Activated T-cell treated with anti-CD3 and anti-CD28 coated beads, Interleukin-2, amount 50 U/mL, for 48 hours (primary cell): ENCODE data around the gene NBPF11.
A peak's percentile ranks its signal among the peaks of the same experiment; 100 is the strongest.
"Not testable (repeated sequence)": the region's sequence is repeated elsewhere in the genome, so short reads cannot be mapped to it uniquely, and the experiment has no call there.

Experiments
- DNase-seq, 2 experiments: peaks; one replicate each; pipeline ENCODE4 v3.0.0-alpha.2; 2020

Gene NBPF11

GRCh38 chr1:148149050-148149815 lies 2.8 kb downstream of the NBPF11 start:
- DNase-seq, result not testable (repeated sequence)

DNA sequence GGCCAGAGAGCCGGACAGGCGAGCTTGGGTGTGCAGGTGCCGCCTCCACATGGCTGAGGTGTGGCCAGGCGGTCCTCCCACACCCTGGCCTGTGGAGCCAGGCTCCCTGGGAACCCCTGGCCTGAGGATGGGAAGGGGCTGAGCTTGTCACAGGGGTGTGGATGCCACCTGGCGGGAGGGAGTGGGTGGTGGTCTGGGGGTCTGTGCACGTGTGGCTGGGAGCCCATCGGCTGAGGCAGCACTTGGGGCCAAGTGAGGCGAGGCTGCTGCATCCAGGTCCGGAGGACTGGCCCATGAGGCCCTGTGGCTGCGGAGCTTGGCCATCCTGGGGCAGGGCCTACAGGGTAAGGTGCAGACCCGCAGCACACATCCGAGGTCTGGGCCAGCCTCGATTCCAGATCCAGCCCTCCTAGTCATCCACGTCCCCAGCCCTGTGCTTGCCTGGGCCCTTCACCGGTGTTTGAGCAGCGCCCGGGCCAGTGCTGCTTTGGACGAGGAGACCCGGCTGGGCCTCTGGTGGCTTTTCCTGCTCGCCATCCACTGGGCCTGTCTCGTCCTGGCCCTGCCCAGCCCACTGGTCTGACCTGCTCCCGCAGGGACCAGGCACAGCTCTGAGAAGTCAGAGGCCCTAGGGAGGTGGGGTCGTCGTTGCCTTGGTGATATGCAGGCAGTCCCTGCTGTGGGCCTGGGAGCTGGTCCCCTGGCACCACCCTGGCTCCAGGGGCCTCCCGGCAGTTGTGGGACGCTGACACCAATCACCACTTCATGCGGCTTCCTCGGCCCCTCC lies 4.8 kb downstream of the NBPF11 start:
- not testable (repeated sequence) for DNase-seq

DNA sequence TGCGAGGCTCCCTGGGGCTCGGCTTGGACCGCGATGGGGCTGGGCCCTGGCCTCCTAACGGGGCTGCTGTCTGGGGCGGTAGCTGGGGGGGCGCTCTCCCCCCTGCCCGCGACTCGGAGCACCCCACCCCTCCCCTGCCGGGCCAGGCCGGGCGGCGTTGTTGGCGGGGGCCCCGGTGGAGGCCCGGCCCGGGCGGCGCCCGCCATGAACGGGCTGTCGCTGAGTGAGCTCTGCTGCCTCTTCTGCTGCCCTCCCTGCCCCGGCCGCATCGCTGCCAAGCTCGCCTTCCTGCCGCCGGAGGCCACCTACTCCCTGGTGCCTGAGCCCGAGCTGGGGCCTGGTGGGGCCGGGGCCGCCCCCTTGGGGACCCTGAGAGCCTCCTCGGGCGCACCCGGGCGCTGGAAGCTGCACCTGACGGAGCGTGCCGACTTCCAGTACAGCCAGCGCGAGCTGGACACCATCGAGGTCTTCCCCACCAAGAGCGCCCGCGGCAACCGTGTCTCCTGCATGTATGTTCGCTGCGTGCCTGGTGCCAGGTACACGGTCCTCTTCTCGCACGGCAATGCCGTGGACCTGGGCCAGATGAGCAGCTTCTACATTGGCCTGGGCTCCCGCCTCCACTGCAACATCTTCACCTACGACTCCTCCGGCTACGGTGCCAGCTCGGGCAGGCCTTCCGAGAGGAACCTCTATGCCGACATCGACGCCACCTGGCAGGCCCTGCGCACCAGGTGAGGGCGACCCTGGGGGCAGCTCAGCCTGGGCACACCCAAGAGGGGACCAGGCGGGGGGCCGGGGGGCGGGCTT lies 5.7 kb downstream of the NBPF11 start:
- not testable (repeated sequence) for DNase-seq

- not testable (repeated sequence) for DNase-seq
These were observed 8.9 kb downstream of the NBPF11 start for GRCh38 chr1:148143223-148143622.

- DNase-seq, result not testable (repeated sequence)
These were observed 10.1 kb downstream of the NBPF11 start for GRCh38 chr1:148141936-148142335.

DNA sequence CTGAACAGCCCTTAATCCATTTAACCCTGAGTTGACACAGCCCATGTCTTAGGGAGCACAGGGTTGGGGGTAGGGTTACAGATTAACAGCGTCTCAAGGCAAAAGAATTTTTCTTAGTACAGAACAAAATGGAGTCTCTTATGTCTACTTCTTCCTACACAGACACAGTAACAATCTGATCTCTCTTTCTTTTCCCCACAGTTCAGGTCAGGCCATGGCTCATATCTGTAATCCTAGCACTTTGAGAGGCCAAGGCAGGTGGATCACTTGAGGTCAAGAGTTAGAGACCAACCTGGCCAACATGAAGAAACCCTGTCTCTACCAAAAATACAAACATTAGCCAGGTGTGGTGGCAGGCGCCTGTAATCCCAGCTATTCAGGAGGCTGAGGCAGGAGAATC lies 13.5 kb downstream of the NBPF11 start:
- not testable (repeated sequence) for DNase-seq

- not testable (repeated sequence) for DNase-seq
These were observed 29.7 kb downstream of the NBPF11 start for GRCh38 chr1:148122341-148122740.

DNA sequence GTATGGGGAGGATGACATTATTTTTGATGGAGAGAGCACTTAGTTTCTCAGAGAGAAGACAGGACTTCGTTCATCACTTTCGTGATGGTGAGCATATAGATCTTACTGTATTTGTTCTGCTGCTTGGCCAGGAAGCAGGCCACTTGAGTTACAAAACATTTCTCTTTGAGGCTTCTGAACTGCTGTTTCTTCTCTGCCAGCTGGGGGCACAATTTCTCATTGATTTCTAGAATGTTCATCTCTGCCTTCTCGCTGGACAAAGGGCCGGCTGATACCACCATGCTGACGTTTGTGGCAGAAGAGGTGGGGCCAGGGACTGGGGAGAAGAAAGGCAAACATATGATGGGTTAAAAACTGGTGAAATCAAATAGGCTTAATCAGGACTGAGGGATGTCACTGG lies 31.7 kb downstream of the NBPF11 start:
- DNase-seq, result not testable (repeated sequence)

DNA sequence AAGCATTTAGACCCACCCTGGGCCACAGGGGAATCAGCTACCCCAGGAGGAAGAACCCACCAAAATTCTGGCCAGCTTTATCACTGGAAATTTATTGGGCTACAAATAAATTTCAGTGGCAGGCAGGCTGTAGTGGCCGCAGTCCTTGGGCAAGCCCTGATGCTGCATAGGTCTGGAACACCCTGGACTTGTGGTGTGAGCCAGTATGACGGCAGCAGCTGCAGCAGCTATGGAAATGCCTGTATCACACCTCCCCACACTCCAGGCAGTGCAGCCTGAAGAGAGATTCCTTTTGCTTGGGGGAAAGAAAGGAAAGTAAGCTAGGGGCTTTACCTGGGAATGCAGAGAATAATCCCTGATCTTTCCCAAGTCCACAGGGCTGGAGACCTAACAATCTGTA lies 56.3 kb downstream of the NBPF11 start:
- DNase-seq, result not testable (repeated sequence)

- not testable (repeated sequence) for DNase-seq
These were observed 65.9 kb downstream of the NBPF11 start for GRCh38 chr1:148086196-148086595.

- not testable (repeated sequence) for DNase-seq
These were observed 70.9 kb downstream of the NBPF11 start for GRCh38 chr1:148081205-148081604.

DNA sequence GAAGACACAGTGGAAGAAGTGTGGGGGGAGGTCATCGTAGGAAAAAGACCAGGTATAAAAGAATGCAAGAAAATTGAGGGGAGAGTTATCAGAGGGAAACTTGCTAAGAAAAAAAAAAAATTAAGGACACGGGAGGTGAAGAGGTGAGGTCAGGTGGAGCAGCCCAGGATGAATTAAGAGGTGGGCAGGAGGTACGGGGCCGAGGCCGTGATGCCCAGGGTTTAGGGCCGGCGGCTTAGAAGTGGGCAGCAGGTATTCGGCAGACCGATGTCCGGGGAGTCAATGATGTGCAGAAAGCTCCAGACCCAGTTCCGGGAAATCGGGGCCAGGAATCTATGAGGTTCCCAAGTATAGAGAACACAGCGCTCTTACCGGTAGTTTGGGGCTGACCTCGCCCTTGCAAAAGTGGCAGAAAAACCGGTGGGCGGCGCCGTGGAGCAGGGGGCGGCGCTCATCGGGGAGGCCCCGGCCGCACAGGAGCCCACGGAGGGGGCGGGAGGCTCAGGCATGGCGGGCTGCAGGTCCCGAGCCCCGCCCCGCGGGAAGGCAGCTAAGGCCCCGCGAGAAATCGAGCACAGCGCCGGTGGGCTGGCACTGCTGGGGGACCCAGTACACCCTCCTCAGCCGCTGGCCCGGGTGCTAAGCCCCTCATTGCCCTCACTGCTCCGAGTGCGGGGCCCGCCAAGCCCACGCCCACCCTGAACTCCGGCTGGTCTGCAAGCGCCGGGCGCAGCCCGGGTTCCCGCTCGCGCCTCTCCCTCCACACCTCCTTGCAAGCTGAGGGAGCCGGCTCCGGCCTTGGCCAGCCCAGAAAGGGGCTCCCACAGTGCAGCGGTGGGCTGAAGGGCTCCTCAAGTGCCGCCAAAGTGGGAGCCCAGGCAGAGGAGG lies 73.2 kb downstream of the NBPF11 start:
- not testable (repeated sequence) for DNase-seq

DNA sequence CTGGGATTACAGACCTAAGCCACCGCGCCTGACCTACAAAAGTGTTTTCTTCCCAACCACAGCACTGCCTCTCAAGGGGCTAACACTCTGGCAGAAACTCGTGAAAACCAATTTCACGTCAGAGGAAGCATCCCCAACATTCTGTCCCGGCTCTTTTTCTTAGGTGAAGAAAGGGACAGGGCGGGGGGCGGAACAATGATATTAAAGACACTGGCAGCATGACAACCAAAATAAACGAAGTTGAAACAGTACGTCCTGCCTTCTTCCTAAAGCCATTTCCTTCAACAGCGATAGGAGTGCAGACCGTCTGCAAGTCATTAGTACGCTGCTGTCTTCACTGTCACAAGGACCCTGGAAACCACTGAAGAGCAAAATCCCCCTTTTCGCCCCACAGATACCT lies 74.0 kb downstream of the NBPF11 start:
- not testable (repeated sequence) for DNase-seq

DNA sequence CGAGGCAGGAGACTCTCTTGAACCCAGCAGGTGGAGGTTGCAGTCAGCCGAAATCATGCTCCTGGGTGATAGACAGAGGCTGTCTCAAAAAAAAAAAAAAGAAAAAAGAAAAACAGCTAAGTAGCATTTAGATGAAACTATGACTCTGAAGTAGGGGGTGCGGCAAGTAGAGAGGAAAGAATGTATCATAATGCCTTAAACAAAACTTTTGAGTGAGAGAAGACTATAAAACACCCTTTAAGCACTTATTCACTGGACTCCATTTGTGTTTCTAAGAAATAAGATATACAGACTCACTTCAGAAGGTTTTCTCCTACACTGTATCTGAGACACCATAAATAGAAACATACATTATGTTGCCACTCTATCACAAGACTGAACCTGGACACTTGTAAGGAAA lies 74.6 kb downstream of the NBPF11 start:
- not testable (repeated sequence) for DNase-seq

- not testable (repeated sequence) for DNase-seq
These were observed 78.7 kb downstream of the NBPF11 start for GRCh38 chr1:148073392-148073791.

DNA sequence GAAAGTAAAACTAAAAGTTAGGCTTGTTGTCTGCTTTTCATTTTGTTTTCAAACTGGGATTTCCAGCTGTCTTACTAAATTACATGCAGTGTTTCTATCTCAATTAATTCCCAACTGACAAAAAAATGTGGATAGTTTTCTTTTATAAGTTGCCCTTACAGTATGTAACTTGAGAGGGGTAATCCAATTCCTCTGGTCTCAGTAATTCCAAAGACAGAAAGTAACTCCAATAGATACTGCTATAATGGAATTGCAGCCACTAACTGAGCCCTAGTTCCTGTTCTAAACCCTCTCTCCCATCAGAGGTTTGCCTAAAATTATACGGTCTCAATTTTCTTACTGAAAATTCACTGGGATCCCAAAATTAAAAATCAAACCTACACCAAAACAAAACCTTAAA lies 83.5 kb downstream of the NBPF11 start:
- not testable (repeated sequence) for DNase-seq

DNA sequence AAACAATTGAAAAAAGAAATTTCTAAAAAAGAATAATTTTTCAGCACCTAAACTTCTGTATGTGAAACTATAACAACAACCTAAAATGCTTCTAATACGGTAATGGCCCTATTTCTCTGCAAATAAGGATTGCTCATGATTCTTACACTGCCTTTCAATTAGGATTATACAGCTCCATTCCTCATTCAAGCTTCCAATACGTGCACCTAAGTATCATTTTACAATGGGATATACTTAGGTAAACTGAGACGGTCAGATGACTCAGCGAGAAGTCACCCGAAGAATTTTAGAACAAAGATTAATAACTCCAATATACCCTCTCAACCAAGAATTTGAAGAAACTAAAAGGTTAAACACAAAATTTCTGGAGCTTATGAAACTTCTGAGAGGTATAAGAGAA lies 83.9 kb downstream of the NBPF11 start:
- DNase-seq, result not testable (repeated sequence)

- DNase-seq, result peak; percentile 36 to 39
These were observed 91.8 kb downstream of the NBPF11 start for GRCh38 chr1:148060294-148060701.

GRCh38 chr1:148057384-148057783 lies 94.7 kb downstream of the NBPF11 start:
- not testable (repeated sequence) for DNase-seq
